Subcutaneous adipose tissue (tissue), 4 donors: Measurements from ENCODE around the gene BTLA. TPM values are rescaled to one million over a fixed set of nuclear protein-coding genes. Genes with fewer than 3 reads are reported as not detected.

Experiments used
- total RNA-seq, 4 donors: library from RNA; depleted of rRNA; stranded (reverse); fragments of >200 nt; gene quantifications; one replicate each; pipeline ENCODE4 v1.1.0, GENCODE V29; 2016
- TF ChIP-seq, protein P1 (sequence below): fragments of 450-650 bp; IDR thresholded peaks from one replicate; pipeline ENCODE4 v1.5.1; 2016; ENCODE audit warnings: low read depth, mild to moderate bottlenecking, control low read depth, antibody characterized with exemption, moderate library complexity

The BTLA gene, protein sequence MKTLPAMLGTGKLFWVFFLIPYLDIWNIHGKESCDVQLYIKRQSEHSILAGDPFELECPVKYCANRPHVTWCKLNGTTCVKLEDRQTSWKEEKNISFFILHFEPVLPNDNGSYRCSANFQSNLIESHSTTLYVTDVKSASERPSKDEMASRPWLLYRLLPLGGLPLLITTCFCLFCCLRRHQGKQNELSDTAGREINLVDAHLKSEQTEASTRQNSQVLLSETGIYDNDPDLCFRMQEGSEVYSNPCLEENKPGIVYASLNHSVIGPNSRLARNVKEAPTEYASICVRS
- 1 to 10 TPM in 2 of 4 donors, not detected in 2; 1.3 to 1.5 TPM for total RNA-seq

DNA sequence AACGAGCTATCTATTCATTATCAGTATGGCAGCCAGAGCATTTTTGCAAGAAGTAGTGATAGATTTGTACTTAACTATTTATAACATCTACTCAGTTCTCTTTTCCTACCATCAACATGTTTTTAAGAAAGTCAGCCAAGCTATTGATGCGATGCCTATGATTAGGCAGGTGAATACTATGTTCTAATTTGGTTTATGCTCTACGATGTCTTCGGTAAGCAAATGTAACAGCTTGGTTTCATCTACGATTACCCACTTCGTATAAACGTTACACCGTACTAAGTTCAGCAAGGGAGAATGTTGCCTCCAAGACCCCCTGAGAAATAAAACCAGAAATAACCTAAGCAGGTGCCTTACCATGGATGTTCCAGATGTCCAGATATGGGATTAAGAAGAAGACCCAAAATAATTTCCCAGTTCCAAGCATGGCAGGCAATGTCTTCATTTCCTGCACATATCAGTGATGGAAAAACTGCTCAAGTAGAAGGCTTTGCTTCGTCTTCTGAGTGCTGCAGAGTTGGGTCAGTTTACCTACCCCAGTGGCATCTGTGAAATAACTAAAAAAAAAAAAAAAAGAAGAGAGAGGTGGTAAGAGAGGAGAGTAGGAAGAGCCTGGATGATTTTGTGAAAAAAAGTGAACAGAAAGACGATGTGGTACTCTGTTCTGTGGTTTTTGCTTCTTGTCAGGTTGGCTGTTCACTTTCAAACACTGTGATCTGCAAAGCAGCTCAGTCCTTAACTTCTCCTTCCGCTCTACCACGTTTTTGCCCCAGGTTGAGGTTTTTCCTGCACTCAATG, at the start of gene BTLA:
Gene BTLA, minus strand, starts transcription at position 559 of the 798 bp plus-strand sequence. Its CDS starts 114 bp downstream, at position 445.
- TF ChIP-seq, protein P1, sequence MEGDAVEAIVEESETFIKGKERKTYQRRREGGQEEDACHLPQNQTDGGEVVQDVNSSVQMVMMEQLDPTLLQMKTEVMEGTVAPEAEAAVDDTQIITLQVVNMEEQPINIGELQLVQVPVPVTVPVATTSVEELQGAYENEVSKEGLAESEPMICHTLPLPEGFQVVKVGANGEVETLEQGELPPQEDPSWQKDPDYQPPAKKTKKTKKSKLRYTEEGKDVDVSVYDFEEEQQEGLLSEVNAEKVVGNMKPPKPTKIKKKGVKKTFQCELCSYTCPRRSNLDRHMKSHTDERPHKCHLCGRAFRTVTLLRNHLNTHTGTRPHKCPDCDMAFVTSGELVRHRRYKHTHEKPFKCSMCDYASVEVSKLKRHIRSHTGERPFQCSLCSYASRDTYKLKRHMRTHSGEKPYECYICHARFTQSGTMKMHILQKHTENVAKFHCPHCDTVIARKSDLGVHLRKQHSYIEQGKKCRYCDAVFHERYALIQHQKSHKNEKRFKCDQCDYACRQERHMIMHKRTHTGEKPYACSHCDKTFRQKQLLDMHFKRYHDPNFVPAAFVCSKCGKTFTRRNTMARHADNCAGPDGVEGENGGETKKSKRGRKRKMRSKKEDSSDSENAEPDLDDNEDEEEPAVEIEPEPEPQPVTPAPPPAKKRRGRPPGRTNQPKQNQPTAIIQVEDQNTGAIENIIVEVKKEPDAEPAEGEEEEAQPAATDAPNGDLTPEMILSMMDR, result no peak

DNA sequence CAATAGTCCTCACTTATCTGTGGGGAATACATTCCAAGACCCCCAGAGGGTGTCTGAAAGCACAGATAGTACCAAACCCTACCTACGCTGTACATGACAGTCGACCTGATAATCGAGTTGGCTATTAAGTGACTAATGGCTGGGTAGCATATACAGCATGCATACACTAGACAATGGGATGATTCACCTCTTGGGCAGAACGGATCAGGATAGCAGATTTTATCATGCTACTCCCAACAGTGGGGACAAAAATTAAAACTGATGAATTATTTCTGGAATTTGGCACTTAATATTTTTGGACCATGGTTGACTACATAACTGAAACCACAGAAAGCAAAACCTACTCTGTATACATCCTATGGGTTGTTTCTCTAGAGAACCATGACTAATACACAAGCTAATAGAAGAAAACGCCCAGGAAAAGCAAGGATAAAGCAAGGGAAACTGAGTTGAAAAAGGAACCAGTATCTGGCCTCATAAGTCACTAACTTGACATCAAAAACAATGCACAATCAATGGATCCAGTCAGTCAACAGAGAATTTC, 47.0 kb upstream of the BTLA start:
- TF ChIP-seq, protein P1, result no peak

DNA sequence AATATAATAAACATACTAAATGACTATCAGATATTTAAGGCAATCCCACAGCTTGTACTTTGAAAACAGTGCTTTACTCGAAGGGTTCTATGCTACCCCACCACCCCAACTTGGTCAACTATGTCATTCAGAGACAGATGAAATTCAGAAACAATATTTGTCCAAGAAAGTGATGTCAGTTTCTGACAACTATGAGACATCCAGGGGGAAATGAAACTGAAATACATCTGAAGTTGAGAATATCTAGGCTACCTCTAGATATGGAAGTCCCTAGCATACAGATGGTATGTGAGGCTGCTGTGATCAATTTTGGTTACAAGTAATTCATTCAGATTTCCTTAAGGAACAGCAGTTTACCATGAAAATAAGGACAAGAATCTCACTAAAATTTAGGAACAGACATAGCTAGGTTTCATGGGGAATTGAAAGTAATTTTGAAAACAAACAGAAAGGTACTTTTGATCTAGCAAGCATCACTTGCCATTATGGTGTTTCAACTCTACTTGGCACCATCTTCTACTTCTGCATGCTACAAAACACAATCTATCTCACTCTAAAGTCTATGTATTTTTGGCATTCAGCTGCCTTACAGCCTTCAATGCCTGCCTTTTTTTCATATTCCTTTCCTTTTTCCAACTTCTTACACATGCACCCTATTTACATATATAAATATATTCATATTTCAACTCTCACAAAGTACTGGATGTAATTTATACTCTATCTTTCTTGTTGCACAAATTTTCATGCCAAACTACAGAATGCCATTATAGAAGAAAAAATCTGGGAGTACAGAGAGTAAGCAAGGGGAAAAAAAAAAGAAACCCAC, 40.8 kb upstream of the BTLA start:
- TF ChIP-seq, protein P1, result no peak

DNA sequence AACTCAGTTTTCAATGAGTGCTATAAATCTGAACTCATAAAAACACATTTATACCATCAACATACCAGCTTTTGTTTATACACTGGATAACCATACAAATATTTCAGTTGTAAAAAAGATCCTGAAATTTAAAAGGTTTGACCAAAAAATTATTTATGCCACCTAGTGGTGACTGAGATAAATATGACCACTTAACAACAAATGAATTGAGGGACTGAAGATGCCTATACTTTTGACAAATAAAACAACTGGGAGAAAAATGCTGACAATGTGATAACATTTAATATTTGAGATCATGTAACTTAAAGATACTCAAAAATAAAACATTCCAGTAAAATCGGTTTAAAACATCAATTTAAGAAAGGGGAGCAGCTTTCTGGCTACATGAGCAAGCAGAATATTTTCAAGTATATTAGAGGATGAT, 32.1 kb upstream of the BTLA start:
- TF ChIP-seq, protein P1, result no peak

DNA sequence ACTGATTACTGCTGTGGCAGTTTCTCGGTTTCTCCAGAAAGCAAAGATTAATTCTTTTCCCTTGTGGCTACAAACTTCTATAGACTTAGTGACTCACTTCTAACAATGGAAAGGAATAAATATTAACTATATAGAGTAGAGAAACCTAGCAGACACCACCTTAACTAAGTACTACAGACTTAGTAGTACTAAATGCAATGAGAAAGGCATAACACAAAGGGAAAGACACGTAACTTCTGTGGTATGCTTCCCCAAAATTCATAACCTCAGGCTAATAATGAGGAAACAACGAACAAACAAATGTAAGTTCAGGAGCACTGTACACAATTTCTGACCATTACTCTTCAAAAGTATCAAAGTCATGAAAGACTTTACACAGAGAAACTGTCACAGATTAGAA, 31.3 kb upstream of the BTLA start:
- TF ChIP-seq, protein P1, result no peak

DNA sequence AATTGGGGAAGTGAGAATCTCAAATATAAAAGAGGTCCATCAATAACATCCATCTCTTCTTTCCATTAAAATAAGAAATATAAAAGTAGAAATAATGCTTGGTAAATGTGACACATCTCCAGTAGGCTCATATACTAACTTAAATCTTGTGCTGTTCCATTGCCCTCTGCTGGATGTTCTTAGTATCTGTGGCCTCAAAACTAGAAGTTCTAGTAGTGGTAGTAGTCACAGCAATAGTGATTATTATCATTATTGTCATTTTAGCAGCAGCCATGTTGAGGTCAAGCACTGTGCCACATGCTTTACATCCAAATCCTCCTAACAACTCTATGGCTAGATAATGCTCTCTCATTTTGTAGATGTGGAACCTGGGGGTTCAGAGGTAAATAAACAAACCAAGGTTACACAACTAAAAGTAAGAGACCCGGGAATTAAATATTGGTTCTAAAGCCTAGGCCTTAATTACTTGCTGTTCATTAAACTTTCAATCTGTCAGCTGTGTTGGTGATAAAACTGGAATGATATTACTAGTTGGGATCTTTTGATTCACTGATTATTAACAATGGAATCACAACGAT, 20.2 kb upstream of the BTLA start:
- TF ChIP-seq, protein P1, result no peak
